Measurements from ENCODE around the gene ELMO2. TPM values are rescaled to one million over a fixed set of nuclear protein-coding genes. Genes with fewer than 3 reads are reported as not detected.

ELMO2 gene
- total RNA-seq, 1 donor = 48.4 TPM

- TF ChIP-seq CTCF (IDR thresholded peaks at IDR 0.05; ENCODE audit: insufficient read depth, low read depth, low read length) = no peak
- no peak overlapping the region for H3K4me3 ChIP-seq (ENCODE audit: low read depth, low read length)
- no peak for DNase-seq (ENCODE audit: low read depth)
Observed at GRCh38 chr20:46420878-46421277, 14.5 kb upstream of the ELMO2 start.

GRCh38 chr20:46419882-46420281 lies 13.5 kb upstream of the ELMO2 start:
- no peak overlapping the region for H3K4me3 ChIP-seq (ENCODE audit: low read depth, low read length)

GRCh38 chr20:46416839-46417238 lies 10.4 kb upstream of the ELMO2 start:
- TF ChIP-seq CTCF (IDR thresholded peaks at IDR 0.05; ENCODE audit: insufficient read depth, low read depth, low read length) = no peak
- H3K4me3 ChIP-seq (ENCODE audit: low read depth, low read length) = no peak overlapping the region
- DNase-seq (ENCODE audit: low read depth) = no peak

More at GRCh38 chr20:46419882-46420281, 13.5 kb upstream of the ELMO2 start:
- DNase-seq (ENCODE audit: low read depth) = no peak
- no peak for TF ChIP-seq CTCF (IDR thresholded peaks at IDR 0.05; ENCODE audit: insufficient read depth, low read depth, low read length)

DNA sequence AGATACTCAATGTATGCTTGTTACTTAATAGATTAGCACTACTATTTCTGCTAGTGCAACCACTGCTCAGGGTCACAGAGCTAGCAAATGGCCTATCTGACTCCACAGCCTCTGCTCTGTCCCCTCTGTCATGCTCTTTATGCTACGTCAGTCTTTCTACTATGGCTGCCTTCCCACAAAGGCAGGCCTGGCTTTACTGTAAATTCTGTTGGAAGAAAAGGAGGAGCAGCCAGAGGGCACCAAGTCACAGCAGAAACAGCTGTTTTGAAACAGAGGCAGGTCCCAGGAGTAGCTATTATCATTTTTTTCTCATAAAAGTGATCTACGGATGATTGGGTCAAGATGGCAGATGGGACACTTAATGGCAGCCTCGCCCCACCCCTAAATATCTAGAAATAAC lies 10.0 kb upstream of the ELMO2 start:
- H3K4me3 ChIP-seq (ENCODE audit: low read depth, low read length) = no peak overlapping the region
- no peak for TF ChIP-seq CTCF (IDR thresholded peaks at IDR 0.05; ENCODE audit: insufficient read depth, low read depth, low read length)
- DNase-seq (ENCODE audit: low read depth) = no peak

- no peak for TF ChIP-seq CTCF (IDR thresholded peaks at IDR 0.05; ENCODE audit: insufficient read depth, low read depth, low read length)
- no peak for DNase-seq (ENCODE audit: low read depth)
- H3K4me3 ChIP-seq (ENCODE audit: low read depth, low read length) = no peak overlapping the region
Observed at GRCh38 chr20:46415773-46416172, 9.4 kb upstream of the ELMO2 start.

DNA sequence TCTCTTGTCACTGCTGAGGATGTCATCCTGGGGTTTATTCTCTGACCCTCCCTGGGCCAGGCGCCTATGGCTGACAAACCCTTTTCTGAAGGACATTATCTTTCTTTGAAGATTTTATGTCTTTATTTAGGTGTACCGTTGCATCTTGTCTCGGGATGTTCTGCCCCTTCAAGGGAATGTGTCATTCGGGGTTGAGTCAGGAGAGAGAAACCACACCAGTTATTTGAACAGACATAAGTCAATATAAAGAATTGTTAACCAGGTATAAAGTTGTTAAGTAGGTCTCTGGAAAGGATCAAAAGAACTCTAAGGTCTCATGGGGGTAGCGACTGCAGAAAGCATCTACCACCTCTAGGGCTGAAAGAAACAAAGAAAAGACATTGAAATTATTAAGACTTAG lies 8.2 kb upstream of the ELMO2 start:
- DNase-seq (ENCODE audit: low read depth) = no peak
- no peak for TF ChIP-seq CTCF (IDR thresholded peaks at IDR 0.05; ENCODE audit: insufficient read depth, low read depth, low read length)

DNA sequence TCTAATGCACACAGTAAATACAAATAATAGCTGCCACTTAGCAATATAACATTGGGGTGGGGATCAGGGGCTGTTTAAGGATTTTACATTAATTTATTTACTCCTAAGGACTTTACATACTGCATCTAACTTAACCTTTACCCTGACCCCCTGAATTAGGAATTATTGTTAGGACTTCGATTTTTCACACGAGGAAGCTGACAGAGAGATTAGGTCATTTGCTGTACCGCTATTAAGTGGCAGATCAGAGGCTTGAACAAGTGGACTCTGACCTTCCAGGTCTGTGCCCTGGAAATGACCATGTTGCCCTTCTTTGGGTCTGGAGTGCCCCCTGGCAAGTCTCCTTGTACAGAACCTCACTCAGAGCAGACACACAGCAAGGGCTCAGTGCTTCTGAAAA lies 5.2 kb upstream of the ELMO2 start:
- DNase-seq (ENCODE audit: low read depth) = no peak
- no peak for TF ChIP-seq CTCF (IDR thresholded peaks at IDR 0.05; ENCODE audit: insufficient read depth, low read depth, low read length)
- no peak overlapping the region for H3K4me3 ChIP-seq (ENCODE audit: low read depth, low read length)

More for the DNA sequence above, 8.2 kb upstream of the ELMO2 start:
- no peak overlapping the region for H3K4me3 ChIP-seq (ENCODE audit: low read depth, low read length)
